NCI-H748 (cell line): ENCODE measurements around the gene YWHAB.
A peak's percentile ranks its signal among the peaks of the same experiment; 100 is the strongest.
"Not testable (repeated sequence)": the region's sequence is repeated elsewhere in the genome, so short reads cannot be mapped to it uniquely, and the experiment has no call there.

Experiments used
- DNase-seq: peaks from one replicate; lab custom pipeline; 2025; ENCODE audit not compliant: unreplicated experiment; lab: John Stamatoyannopoulos, UW

Gene YWHAB

GRCh38 chr20:44866703-44867335 is 18.7 kb upstream of the YWHAB start:
- DNase-seq: no peak

- no peak for DNase-seq
Observed at GRCh38 chr20:44869471-44869870, 16.0 kb upstream of the YWHAB start.

DNA sequence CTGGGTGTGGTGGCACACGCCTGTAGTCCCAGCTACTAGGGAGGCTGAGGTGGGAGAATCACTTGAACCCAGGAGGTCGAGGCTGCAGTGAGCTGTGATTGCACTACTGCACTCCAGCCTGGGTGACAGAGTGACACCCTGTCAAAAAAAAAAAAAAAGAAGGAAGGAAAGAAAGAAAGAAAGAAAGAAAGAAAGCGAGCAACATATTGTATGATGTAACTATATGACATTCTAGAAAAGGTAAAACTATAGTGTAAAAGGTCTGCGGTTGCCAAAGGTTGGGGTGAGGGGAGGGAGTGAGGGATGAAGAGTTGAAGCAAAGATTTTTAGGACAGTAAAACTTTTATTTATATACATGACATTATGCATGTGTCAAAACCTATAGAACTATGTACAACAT is 3.1 kb upstream of the YWHAB start:
- DNase-seq: not testable (repeated sequence)

GRCh38 chr20:44883214-44883902 is 2.1 kb upstream of the YWHAB start:
- no peak for DNase-seq

- no peak for DNase-seq
Observed at GRCh38 chr20:44884907-44885391, 556 bp upstream of the YWHAB start.

GRCh38 chr20:44886266-44886651 is 754 bp downstream of the YWHAB start:
- DNase-seq: no peak

DNA sequence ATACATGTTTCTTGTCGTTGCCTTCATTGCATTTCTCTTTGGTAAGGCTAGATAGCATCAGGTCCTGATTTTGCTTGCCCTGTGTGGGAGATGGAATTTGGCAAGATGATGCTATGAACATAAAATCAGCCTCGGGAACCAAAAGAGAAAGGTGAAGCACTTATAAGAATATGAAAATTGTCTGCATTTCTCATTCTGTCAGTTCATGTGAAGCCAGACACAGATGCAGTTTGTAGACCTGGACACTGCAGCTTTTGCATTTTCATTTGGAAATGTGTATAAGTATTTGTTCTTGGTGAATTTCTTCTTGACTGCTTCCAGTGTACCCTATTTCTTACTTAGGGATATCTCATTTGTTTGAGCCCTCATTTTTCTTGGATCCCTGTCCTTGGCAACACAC is 1.3 kb downstream of the YWHAB start:
- DNase-seq: no peak

GRCh38 chr20:44887466-44887865 is 2.0 kb downstream of the YWHAB start:
- DNase-seq: no peak

DNA sequence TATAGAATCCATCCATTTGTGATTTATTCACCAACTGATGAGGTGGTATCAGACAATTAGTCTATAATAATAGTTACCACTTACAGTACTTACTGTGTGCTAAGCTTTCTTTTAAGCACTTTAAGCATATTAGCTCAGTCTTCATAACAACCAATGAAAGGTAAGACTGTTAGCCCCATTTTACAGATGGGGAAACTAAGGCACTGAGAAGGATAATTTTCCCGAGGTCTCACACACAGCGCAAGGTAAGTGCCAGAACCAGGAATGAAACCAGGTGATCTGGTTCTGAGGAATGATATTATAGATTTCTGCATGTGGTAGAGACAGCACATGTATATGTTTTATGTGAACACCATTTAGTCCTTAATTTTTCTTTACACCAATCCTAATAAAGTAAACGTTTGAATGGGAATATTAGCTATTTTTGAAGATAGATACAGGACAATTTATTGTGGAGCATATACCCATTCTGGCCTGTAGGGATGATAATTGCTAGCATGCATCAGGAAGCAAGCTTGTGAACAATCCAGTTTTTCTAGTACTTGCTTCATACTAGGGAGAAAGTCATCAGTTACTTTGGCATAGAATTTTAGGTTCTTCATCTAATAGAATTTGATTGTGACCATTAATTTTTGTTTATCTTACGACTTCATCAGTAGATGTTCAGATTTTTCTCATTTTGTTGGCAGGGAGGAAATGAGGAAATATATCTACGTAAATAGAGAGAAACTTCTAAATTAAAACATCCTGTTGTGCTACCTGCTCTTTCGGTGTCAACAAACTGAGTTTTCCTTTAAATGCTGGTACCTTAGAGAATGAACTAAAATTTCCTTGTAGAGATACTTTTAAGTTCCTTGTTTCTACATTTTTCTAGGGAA is 3.0 kb downstream of the YWHAB start:
- no peak for DNase-seq

- no peak for DNase-seq
Observed at GRCh38 chr20:44891826-44892225, 6.3 kb downstream of the YWHAB start.

DNA sequence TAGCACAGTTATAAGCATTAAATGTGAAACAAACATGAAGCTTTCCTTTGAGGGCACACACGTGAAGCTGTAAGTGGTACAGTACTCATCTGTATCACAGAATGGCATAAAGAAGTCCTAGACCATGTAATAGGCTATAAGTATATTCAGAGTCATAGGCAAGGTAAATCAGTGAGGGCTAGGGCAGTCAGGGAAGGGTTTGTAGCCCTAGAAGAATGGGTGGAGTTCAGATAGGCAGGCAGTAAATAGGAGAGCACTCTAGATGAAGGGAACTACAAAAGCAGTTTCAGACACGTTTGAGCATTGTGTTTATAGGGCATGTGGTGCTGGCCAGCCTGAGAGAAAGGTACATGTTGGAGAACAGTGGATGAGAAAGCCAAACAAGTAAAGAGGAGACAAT is 9.5 kb downstream of the YWHAB start:
- DNase-seq: no peak

DNA sequence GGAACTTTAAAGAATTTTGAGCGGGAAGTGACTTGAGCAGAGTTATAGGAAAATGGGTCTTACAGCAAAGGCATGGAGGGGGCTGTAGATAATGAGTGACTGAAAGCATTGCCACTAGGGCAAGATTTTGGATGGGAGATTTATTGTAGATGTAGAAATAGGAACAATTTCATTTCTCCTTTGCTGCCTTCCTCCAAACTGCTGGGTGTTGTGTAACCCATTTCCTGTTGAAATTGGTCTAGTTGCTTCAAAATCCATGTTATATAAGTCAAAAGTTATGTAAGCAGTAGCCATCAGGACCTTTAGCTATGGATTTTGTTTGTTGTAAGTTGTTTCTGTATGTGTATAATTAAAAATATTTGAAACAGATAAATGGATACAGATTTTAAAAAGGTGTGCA is 11.1 kb downstream of the YWHAB start:
- no peak for DNase-seq

DNA sequence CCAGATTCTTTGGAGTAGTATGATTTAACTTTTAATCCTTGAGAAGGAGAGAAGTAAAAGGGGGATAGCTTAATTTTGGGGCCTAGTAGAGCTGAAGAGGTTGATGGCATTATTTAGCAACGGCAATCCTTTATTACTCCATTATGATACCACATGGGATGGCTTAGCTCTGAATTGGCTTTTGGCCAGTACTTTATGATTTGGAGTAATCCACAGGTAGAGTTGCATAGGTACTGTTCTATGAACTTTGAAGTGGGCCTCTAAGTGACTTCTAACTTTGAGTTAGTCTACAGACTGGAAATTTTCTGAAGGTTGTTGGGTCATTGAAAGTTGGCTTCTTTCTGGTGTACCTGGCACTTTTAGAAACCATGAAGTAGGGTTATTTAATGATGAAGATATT is 11.6 kb downstream of the YWHAB start:
- no peak for DNase-seq

DNA sequence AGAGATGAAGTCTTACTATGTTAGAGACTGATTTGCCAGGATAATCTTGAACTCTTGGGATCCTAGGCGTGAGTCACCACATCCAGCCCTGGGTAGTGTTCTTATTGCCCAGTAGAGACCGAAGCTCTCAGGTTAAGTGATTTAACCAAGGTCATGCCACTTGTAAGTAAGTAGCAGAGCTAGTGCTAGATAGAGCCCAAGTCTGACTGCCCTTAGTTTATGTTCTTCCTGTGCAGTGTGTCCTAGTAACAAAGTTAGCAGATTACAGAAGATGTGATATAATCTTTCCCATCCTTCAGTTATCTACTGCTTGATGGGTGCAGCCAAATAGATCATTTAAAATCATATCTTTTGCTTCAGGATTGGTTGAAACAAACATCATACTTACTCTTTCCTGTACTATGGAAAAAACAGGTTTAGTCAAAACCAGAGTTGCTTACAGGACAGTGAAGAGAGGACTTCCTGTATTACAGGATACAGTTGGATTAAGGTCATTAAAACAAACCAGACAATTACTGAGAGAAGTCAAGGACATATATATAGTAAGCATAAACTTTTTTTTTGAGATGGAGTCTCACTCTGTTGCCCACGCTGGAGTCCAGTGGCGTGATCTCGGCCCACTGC is 14.8 kb downstream of the YWHAB start:
- DNase-seq: no peak

GRCh38 chr20:44901974-44902373 is 16.5 kb downstream of the YWHAB start:
- no peak for DNase-seq

DNA sequence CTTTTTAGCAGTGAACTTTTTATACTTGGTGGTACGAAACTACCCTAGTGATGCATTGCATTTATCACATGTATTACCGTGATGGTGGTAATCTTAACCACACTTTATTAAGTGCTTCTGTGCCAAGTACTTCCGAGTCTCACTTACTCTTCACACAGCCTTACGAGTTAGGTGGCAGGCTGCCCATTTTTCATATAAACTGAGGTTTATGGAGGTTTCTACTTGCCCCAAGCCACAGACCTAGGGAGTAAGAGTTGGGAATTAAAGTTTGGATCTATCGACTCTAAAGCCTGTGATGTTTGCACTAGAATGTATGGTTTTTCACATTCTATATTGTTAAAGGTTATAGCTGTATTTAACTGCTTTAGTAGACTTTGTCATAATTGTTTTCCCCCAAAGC is 18.9 kb downstream of the YWHAB start:
- no peak for DNase-seq

- DNase-seq: no peak
Observed at GRCh38 chr20:44908987-44909871, 23.7 kb downstream of the YWHAB start.

DNA sequence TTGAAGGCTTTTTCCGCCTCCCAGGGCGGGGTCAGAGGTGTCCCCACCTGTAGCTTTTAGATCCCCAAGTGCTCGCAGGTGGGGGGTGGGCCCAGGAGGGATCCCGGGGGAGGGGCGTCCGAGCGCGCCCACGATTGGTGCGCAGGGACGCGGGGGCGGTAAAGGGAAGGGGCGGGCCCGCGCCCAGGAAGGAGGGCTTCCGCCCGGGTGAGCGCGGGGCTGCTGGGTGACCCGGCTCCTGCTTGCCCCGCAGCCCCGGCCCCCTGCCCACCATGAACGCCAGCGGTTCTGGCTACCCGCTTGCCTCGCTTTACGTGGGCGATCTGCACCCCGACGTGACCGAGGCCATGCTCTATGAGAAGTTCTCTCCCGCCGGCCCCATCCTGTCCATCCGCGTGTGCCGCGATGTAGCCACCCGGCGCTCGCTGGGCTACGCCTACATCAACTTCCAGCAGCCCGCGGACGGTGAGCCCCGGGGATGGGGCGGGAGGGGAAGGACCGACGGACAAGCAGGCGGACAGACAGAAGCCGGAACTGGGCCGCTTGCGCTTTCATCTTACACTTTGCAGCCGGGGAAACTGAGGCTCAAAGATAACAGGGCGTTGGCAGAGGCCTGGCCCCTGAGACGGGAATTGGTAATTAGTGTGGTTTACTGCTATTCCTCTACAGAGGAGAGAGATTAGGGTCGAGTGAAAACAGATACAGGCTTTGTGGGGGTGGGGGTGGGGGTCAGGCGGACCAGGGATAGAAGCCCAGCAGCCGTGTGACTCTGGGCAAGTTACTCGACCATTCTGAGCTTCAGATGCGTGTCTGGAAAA is 24.6 kb downstream of the YWHAB start, which contains the start of gene PABPC1L:
Gene PABPC1L (plus strand): TSS at position 189 of the 818 bp plus-strand sequence. CDS start 84 bp downstream, at position 273.
- DNase-seq: peak; percentile 82

DNA sequence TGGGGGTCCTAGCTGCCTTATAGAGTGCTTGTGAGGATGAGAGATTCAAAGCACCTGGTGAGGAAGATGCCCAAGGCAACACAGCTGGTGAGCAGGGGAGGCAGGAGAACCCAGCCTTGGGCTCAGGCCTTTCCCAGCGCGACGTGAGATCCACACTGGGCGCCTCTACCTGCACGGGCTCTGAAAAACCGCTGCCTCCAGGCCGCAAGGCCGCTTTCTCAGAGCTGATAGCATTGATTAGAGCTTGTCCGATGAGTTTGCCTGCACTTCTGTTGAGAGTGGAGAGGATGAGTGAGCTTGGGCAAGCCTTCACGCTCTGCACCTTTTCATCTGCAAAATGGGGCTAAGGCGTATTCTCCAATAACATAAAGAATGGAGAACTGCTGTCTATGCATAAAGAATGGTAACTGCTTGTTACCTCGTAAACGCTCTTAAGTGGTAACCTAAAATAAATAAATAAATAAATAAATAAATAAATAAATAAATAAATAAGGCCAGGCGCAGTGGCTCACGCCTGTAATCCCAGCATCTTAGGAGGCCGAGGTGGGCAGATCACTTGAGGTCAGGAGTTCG is 25.3 kb downstream of the YWHAB start:
- peak; percentile 24 for DNase-seq
